Panc1 (cell line): ENCODE results near the gene CDC42EP4.

Source experiments
- POLR2AphosphoS5 ChIP-seq: IDR thresholded peaks from 2 replicates; pipeline ENCODE4 v1.6.1; 2012; ENCODE audit warnings: mild to moderate bottlenecking, low read depth, low read length, moderate library complexity
- TCF7L2 ChIP-seq: IDR thresholded peaks from 2 replicates; pipeline ENCODE4 v1.6.1; 2011; ENCODE audit warnings: mild to moderate bottlenecking, low read depth, low read length, inconsistent platforms
- TF ChIP-seq, protein P1 (sequence below): fragments of 450-650 bp; IDR thresholded peaks from 2 replicates; pipeline ENCODE4 v1.5.1; 2017; ENCODE audit warnings: mild to moderate bottlenecking
- TF ChIP-seq, protein P2 (sequence below), 2 experiments: IDR thresholded peaks; 2 replicates each; pipeline ENCODE4 v1.6.1; 2011 to 2012; ENCODE audit warnings: low read depth in 2 of 2, control low read depth in 1 of 2, low read length in 1 of 2, mild to moderate bottlenecking in 1 of 2, moderate library complexity in 1 of 2; ENCODE audit not compliant: insufficient read depth in 1 of 2

DNA sequence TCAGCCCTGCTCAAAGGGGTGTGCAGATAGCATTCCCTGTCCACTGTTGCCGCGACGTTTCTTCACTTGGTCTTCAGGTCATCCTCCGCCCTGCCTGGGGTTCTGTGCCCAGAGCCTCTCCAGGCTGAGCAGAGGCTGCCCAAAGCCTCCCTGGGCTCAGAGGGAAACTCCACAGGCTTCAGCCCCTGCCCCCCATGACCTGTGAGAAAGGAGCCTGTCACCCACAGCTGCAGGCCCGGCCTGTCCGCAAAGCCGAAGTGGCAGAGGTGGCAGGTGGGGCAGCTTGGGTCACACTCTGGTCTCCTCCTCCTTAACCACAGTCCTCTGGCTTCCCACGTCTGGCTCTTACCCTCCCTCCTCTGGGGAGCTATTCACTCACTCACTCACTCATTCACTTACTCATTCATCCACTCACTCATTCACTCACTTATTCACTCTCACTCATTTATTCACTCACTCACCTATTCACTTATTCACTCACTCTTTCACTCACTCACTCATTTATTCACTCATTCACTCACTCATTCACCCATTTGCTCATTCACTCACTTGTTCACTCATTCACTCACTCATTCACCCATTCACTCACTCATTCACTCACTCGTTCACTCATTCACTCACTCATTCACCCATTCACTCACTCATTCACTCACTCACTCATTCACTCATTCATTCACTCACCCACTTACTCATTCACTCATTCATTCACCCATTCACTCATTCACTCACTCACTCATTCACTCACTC lies 43.0 kb downstream of the CDC42EP4 start:
- TF ChIP-seq, protein P1, sequence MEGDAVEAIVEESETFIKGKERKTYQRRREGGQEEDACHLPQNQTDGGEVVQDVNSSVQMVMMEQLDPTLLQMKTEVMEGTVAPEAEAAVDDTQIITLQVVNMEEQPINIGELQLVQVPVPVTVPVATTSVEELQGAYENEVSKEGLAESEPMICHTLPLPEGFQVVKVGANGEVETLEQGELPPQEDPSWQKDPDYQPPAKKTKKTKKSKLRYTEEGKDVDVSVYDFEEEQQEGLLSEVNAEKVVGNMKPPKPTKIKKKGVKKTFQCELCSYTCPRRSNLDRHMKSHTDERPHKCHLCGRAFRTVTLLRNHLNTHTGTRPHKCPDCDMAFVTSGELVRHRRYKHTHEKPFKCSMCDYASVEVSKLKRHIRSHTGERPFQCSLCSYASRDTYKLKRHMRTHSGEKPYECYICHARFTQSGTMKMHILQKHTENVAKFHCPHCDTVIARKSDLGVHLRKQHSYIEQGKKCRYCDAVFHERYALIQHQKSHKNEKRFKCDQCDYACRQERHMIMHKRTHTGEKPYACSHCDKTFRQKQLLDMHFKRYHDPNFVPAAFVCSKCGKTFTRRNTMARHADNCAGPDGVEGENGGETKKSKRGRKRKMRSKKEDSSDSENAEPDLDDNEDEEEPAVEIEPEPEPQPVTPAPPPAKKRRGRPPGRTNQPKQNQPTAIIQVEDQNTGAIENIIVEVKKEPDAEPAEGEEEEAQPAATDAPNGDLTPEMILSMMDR, result no peak
- TF ChIP-seq TCF7L2, result no peak
- TF ChIP-seq POLR2AphosphoS5, result no peak
- TF ChIP-seq, protein P2, sequence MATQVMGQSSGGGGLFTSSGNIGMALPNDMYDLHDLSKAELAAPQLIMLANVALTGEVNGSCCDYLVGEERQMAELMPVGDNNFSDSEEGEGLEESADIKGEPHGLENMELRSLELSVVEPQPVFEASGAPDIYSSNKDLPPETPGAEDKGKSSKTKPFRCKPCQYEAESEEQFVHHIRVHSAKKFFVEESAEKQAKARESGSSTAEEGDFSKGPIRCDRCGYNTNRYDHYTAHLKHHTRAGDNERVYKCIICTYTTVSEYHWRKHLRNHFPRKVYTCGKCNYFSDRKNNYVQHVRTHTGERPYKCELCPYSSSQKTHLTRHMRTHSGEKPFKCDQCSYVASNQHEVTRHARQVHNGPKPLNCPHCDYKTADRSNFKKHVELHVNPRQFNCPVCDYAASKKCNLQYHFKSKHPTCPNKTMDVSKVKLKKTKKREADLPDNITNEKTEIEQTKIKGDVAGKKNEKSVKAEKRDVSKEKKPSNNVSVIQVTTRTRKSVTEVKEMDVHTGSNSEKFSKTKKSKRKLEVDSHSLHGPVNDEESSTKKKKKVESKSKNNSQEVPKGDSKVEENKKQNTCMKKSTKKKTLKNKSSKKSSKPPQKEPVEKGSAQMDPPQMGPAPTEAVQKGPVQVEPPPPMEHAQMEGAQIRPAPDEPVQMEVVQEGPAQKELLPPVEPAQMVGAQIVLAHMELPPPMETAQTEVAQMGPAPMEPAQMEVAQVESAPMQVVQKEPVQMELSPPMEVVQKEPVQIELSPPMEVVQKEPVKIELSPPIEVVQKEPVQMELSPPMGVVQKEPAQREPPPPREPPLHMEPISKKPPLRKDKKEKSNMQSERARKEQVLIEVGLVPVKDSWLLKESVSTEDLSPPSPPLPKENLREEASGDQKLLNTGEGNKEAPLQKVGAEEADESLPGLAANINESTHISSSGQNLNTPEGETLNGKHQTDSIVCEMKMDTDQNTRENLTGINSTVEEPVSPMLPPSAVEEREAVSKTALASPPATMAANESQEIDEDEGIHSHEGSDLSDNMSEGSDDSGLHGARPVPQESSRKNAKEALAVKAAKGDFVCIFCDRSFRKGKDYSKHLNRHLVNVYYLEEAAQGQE (IDR thresholded peaks at IDR 0.05; ENCODE audit: insufficient read depth in 1 of 2, low read depth in 2 of 2, low read length in 1 of 2), result no peak
